Hepatocyte (in vitro differentiated cells): ENCODE measurements around the gene FAXC. TPM values are rescaled to one million over a fixed set of nuclear protein-coding genes. Genes with fewer than 3 reads are reported as not detected.

Experiments used
- DNase-seq: peaks from one replicate; pipeline ENCODE4 v3.0.0-alpha.2; 2016; ENCODE audit warnings: low spot score
- H2AFZ ChIP-seq: fragments of 200-600 bp; sonication (generic); 2 replicates; pipeline ENCODE4 v1.6.0; 2016; ENCODE audit warnings: antibody characterized with exemption, mild to moderate bottlenecking
- H3K27ac ChIP-seq: fragments of 200-600 bp; sonication (generic); 2 replicates; pipeline ENCODE4 v1.5.1; 2016; ENCODE audit warnings: mild to moderate bottlenecking
- H3K27me3 ChIP-seq: fragments of 200-600 bp; sonication (generic); 2 replicates; pipeline ENCODE4 v1.6.1; 2016
- H3K36me3 ChIP-seq: fragments of 200-600 bp; sonication (generic); replicated peaks from 2 replicates; pipeline ENCODE4 v1.5.1; 2016; ENCODE audit warnings: low read depth; ENCODE audit not compliant: insufficient read depth
- H3K4me1 ChIP-seq: fragments of 200-600 bp; sonication (generic); 2 replicates; pipeline ENCODE4 v1.5.1; 2016; ENCODE audit warnings: mild to moderate bottlenecking, moderate library complexity; ENCODE audit not compliant: insufficient read depth
- H3K4me2 ChIP-seq: fragments of 200-600 bp; sonication (generic); 2 replicates; pipeline ENCODE4 v1.6.0; 2016
- H3K4me3 ChIP-seq: fragments of 200-600 bp; sonication (generic); 2 replicates; pipeline ENCODE4 v1.5.1; 2016; ENCODE audit warnings: mild to moderate bottlenecking
- H3K79me2 ChIP-seq: fragments of 200-600 bp; sonication (generic); 2 replicates; pipeline ENCODE4 v1.6.0; 2017; ENCODE audit warnings: mild to moderate bottlenecking
- H3K9me2 ChIP-seq: fragments of 200-600 bp; sonication (generic); replicated peaks from 2 replicates; pipeline ENCODE4 v1.6.0; 2017; ENCODE audit warnings: mild to moderate bottlenecking; ENCODE audit not compliant: insufficient read depth
- H3K9me3 ChIP-seq: fragments of 200-600 bp; sonication (generic); 2 replicates; pipeline ENCODE4 v1.5.1; 2016; ENCODE audit warnings: low read depth, mild to moderate bottlenecking
- H4K20me1 ChIP-seq: fragments of 200-600 bp; sonication (generic); 2 replicates; pipeline ENCODE4 v1.6.0; 2016; ENCODE audit warnings: mild to moderate bottlenecking; ENCODE audit not compliant: insufficient read depth, poor library complexity, severe bottlenecking
- EZH2 ChIP-seq: fragments of 200-600 bp; sonication (generic); IDR thresholded peaks from 2 replicates; pipeline ENCODE4 v1.6.1; 2016; ENCODE audit warnings: antibody characterized with exemption, mild to moderate bottlenecking, borderline replicate concordance
- EZH2phosphoT487 ChIP-seq: fragments of 200-600 bp; sonication (generic); IDR thresholded peaks from one replicate; pipeline ENCODE4 v1.6.1; 2018; ENCODE audit warnings: antibody characterized with exemption, mild to moderate bottlenecking, low read depth, moderate library complexity; ENCODE audit not compliant: unreplicated experiment, severe bottlenecking
- WGBS: methylation state at CpG from one replicate; pipeline ENCODE4 v1.1.6; 2016; ENCODE audit warnings: low lambda C conversion rate; ENCODE audit errors: missing lambda C conversion rate; 5-methylcytosine and 5-hydroxymethylcytosine counted together
- polyA plus RNA-seq: library from polyadenylated mRNA; unstranded; fragments of >200 nt; fragmentation: Nextera tagmentation; extraction: Ambion mirVana; gene quantifications from 2 replicates; pipeline ENCODE4 v1.2.1, GENCODE V29; 2016
- total RNA-seq: library from RNA; depleted of rRNA; stranded (reverse); fragments of >200 nt; gene quantifications from 2 replicates; pipeline ENCODE4 v1.2.3, GENCODE V29; 2014
- TF ChIP-seq, protein P1 (sequence below): fragments of 200-600 bp; sonication (generic); IDR thresholded peaks from 2 replicates; pipeline ENCODE4 v1.5.1; 2016; ENCODE audit warnings: antibody characterized with exemption, mild to moderate bottlenecking; ENCODE audit not compliant: poor library complexity

Gene FAXC
- total and polyA plus RNA-seq, 2 experiments from 2014 or later = 8.3 to 8.9 TPM

DNA sequence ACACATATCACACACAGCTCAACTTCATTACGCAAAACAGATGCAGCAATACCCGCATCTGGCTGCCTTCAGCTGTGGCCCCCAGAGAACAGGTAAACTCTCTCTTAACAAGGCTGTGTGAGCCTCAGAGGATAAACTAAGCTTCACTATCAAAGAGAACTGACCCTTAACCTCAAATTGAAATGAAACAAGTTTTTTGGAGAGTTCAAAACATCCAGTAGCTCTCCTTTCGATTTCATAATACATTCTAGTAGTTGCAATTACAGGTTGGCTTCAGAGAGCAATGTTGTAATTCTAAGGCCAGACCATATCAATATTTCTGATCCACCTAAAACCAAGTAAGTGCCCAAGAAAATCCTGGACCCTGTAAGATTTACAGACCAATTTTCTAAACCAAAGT, 113.5 kb downstream of the FAXC start:
- Histone ChIP-seq H3K4me3 (no peak overlapping the region), H4K20me1 (no peaks in the 10 kb centered on the region), H3K4me2 (no peak overlapping the region), H2AFZ (no peak overlapping the region), H3K79me2 (no peaks in the 10 kb centered on the region), H3K9me3 (no peaks in the 10 kb centered on the region), H3K36me3 (no peaks in the 10 kb centered on the region), H3K27ac (no peak overlapping the region), H3K9me2 (no peaks in the 10 kb centered on the region), H3K4me1 (no peaks in the 10 kb centered on the region), H3K27me3 (peaks cover 15% of the 10 kb centered on the region)
- WGBS = 70% methylated on average over 3 of the region's 3 CpGs
- TF ChIP-seq EZH2phosphoT487 = no peak
- TF ChIP-seq EZH2 = no peak
- TF ChIP-seq, protein P1, sequence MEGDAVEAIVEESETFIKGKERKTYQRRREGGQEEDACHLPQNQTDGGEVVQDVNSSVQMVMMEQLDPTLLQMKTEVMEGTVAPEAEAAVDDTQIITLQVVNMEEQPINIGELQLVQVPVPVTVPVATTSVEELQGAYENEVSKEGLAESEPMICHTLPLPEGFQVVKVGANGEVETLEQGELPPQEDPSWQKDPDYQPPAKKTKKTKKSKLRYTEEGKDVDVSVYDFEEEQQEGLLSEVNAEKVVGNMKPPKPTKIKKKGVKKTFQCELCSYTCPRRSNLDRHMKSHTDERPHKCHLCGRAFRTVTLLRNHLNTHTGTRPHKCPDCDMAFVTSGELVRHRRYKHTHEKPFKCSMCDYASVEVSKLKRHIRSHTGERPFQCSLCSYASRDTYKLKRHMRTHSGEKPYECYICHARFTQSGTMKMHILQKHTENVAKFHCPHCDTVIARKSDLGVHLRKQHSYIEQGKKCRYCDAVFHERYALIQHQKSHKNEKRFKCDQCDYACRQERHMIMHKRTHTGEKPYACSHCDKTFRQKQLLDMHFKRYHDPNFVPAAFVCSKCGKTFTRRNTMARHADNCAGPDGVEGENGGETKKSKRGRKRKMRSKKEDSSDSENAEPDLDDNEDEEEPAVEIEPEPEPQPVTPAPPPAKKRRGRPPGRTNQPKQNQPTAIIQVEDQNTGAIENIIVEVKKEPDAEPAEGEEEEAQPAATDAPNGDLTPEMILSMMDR = no peak
- DNase-seq = no peak

DNA sequence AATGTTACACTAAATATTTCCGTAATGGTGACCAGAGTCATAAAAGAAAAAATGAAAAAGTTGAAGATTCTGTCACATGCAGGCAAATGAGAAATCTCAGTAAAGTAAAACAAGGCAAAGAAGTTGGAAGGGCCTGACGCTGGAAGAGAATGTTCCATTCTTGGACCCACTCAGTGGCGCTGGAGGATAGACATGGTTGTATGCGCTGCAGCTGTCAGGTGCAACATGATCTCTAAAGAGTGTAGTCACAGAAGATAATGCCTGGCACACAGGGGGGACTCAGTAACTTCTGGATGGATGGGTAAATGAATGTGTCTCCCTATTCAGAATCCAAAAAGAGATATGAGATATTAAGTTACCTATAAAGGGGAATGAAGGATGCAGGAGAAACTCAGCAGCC, 116.3 kb downstream of the FAXC start:
- TF ChIP-seq, protein P1 = no peak
- TF ChIP-seq EZH2phosphoT487 (no peak), EZH2 (no peak)
- Histone ChIP-seq H3K4me2 (no peak overlapping the region), H2AFZ (no peak overlapping the region), H3K36me3 (no peaks in the 10 kb centered on the region), H3K9me2 (no peaks in the 10 kb centered on the region), H3K27ac (no peak overlapping the region), H3K27me3 (peaks cover 15% of the 10 kb centered on the region), H3K4me1 (no peaks in the 10 kb centered on the region), H3K79me2 (no peaks in the 10 kb centered on the region), H3K4me3 (no peak overlapping the region), H3K9me3 (no peaks in the 10 kb centered on the region), H4K20me1 (no peaks in the 10 kb centered on the region)
- DNase-seq = no peak
- WGBS = 89% methylated on average over 4 of the region's 4 CpGs

DNA sequence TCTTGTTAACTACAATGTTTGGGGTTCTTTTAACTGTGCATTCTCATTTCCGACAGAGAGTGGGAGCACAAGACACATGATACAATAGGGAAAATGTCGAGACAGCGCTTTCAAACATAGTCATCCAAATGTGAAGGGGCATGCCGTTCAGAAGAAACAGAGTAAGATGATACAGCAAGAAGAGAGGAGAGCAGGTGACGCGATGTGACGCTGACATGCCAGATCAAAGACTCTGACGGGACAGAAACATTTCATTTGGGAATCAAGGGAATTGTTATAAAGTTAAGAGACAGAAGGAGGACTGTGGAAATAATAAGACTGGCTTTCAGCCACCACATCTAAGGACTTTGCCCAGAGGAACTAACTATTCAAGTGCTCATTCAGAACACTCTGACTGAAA, 117.4 kb downstream of the FAXC start:
- Histone ChIP-seq H4K20me1 (no peaks in the 10 kb centered on the region), H3K27me3 (peaks cover 15% of the 10 kb centered on the region), H3K79me2 (no peaks in the 10 kb centered on the region), H3K4me1 (no peaks in the 10 kb centered on the region), H3K36me3 (no peaks in the 10 kb centered on the region), H2AFZ (no peak overlapping the region), H3K9me2 (no peaks in the 10 kb centered on the region), H3K27ac (no peak overlapping the region), H3K9me3 (no peaks in the 10 kb centered on the region), H3K4me2 (no peak overlapping the region), H3K4me3 (no peak overlapping the region)
- 63% methylated on average over 8 of the region's 8 CpGs for WGBS
- DNase-seq = no peak
- no peak for TF ChIP-seq EZH2phosphoT487
- TF ChIP-seq, protein P1 = no peak
- no peak for TF ChIP-seq EZH2

DNA sequence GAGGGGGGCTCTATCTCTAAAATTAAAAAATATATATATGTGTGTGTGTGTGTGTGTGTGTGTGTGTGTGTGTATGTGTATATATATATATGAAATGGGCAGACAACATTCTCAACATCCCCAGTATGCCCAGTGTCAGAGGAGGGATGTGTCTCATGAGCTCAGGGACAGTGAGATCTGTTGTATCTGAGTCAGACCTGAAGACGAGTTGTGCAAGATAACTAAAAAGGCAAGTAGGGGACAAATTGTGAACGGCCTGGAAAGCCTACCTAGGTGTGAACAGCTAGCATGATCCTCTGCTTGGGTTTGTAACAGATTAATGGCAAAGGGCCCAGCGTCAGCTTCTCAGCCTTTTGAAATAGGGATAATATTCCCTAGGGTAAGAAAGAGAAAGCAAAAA, 124.3 kb downstream of the FAXC start:
- no peak for DNase-seq
- Histone ChIP-seq H3K27ac (no peak overlapping the region), H2AFZ (no peak overlapping the region), H3K4me2 (no peak overlapping the region), H3K9me3 (no peaks in the 10 kb centered on the region), H3K79me2 (no peaks in the 10 kb centered on the region), H3K4me1 (no peaks in the 10 kb centered on the region), H3K36me3 (no peaks in the 10 kb centered on the region), H3K9me2 (no peaks in the 10 kb centered on the region), H4K20me1 (no peaks in the 10 kb centered on the region), H3K4me3 (no peak overlapping the region), H3K27me3 (no peaks in the 10 kb centered on the region)
- WGBS = 80% methylated on average over 3 of the region's 3 CpGs
- no peak for TF ChIP-seq EZH2
- TF ChIP-seq EZH2phosphoT487 = no peak
- TF ChIP-seq, protein P1 = no peak
